T follicular helper cell (primary cell): Measurements from ENCODE around the gene ABHD13.
"Not testable (repeated sequence)": the region's sequence is repeated elsewhere in the genome, so short reads cannot be mapped to it uniquely, and the experiment has no call there.

Experiments
- DNase-seq: peaks from one replicate; pipeline ENCODE4 v3.0.0-alpha.2; 2020; ENCODE audit warnings: low read depth
- total RNA-seq, 2 experiments: gene quantifications; one replicate each; lab custom pipeline; 2026; lab: John Stamatoyannopoulos, UW

Gene ABHD13
- 40.6 to 78.2 reads per million in 2 experiments for total RNA-seq

DNA sequence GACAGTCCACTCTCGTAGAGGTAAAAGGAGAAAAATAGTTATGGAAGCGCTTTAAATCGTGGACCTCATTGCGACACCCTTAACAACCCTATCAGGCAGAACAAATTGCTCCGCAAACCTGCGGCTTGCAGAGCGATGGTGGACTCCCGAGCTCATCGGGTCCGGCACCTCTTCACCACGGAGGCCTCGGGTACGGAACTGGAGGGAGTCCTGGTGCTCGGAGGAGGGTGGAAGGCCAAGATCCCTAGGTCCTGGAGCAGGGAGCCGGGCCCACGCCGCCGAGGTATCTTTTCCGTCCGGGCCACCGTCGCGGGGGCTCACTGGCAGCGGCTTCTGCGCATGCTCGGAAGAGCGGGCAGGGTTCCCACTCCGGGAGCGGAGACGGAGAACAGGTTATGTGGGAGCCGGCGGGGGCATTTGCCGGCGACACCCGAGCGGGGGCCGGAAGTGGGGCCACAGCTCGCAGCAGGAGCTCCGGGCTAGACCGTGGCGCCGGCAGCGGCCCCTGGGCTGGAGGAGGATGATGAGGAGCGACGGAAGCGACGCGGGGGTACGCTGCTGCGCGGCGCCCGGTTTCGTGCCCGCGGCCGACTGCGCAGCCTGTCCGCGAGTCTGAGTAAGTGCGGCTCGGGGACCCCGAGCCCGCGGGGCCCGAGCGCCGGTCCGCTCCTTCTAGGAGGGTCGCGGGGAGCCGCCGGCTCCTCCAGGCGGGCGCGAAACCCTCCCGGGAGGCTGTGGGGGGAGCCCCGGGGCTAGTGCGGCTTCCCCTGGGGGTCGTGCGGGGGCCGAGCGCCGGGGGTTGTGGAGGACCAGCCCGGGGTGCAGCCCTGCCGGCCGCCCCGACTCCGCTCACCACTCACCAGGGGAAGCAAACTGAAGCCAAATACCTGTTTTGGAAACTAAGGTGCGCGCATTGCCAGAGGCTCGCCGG is at the start of gene ABHD13:
Gene ABHD13, plus strand, starts transcription at position 349 of the 931 bp plus-strand sequence. CDS start 10,827 bp downstream, outside the sequence.
- peak; percentile 82 for DNase-seq

GRCh38 chr13:108168929-108169328 is 49.3 kb upstream of the ABHD13 start:
- no peak for DNase-seq

DNA sequence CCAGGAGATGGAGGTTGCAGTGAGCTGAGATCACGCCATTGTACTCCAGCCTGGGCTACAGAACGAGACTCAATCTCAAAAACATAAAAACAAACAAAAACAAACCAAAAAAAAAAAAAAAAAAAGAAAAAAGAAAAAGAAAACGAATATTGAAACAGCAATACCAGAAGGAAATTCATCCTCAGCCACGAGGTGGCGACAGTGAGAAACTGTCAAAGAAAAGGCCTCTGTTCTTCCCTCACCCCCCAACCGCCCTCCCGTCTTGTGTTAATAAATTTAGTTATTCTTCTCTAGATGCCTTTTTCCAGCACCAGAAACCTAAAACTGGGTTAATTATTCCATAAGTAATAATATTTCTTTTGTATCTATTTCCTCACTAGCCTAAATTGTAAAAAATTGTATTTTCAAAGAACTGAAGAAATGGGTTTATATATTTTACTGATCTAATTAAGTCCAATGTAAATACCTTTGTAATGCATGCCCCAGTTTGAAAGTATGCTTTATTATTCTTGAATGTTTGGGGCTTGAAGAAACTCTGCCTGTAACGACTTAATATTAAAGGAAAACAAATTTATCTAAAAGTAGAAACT is 41.4 kb upstream of the ABHD13 start:
- DNase-seq, result peak; percentile 46

GRCh38 chr13:108178078-108178477 is 40.1 kb upstream of the ABHD13 start:
- DNase-seq, result no peak

- DNase-seq, result no peak
Observed at GRCh38 chr13:108182652-108183051, 35.5 kb upstream of the ABHD13 start.

DNA sequence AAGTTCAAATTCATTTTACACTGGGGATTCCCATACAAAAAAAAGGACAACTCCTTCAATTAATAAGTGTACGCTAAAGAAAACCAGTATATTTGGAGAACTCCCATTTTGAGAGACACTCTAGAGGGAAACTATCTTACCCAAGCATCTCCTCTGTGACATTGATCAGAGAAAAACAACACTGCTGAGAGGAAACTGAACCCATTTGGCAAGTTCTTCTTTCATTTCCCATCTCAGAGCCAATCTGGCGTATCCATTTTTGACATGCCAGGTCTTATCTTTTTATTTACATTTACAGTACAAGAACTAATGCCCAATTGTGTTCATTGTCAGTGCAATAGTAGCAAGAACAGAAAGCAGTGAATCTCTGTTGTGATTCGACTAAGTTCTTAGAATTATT is 33.0 kb upstream of the ABHD13 start:
- no peak for DNase-seq

GRCh38 chr13:108188260-108188659 is 29.9 kb upstream of the ABHD13 start:
- no peak for DNase-seq

DNA sequence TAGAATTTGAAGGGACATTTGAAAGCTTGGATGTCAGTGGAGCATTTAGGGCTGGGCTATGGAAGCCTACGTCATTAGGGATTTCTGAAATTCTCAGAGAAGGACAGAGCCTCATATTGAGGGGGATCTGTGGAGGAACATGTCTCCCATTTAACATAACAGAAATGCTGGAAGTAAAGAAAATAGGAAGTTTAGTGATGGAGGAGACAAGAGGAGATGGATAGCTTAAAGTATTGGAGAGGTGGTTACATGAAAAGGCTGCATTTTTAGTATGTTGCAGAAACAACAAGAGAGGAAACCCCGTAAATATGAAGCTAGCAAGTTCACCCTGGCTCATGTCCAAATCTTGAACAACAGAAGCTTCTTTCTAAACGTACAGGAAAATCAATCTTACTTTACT is 27.3 kb upstream of the ABHD13 start:
- DNase-seq, result no peak

DNA sequence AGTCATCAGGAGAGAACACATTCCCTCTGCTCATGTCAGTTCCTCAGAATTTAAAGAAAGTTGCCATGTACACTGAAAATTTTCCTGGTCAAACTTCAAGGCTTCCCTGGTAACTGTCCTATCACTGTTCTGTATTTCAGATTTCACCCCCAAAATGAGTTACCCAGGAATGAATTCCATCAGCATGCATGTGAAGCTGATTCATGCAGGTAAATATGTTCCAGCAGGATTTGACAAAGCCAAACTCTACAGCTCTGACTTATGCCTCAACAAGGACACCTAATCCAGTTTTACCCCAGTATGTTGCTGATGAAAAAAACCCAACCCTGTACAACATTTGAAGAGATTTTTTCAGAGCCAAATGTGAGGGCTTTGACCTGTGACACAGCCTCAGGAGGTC is 24.4 kb upstream of the ABHD13 start:
- DNase-seq, result no peak

- no peak for DNase-seq
Observed at GRCh38 chr13:108194435-108194936, 23.7 kb upstream of the ABHD13 start.

GRCh38 chr13:108195146-108195545 is 23.0 kb upstream of the ABHD13 start:
- no peak for DNase-seq

- DNase-seq, result no peak
Observed at GRCh38 chr13:108195861-108196260, 22.3 kb upstream of the ABHD13 start.

DNA sequence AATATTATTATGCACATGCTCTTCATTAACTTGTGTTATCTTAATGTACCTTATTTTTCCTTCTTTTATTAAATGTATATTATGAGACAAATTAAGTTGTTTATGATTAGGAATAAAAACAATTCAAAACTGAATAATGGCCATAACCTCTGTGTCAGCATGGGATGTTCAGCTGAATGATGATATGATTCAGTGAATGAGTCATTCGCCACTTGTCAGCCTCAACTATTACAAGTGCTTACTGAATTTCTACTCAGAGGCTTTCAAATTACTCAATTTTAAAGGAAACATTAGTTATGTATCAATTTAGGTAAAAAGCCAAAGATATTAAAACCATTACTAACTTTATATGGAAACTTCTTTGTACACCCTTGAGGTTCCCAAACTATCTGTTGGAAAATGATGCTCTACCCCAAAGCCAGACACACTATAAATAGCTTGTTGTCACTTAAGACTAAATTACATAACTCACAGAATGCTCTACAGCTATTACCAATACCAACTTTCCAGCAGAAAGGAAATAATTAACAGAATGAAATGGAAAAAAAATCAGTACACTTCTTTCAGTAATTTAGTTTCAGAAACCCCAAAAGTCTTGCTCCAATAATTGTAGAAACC is 17.3 kb upstream of the ABHD13 start:
- no peak for DNase-seq

- no peak for DNase-seq
Observed at GRCh38 chr13:108210551-108210950, 7.6 kb upstream of the ABHD13 start.

GRCh38 chr13:108212886-108213285 is 5.3 kb upstream of the ABHD13 start:
- DNase-seq, result no peak

- DNase-seq, result no peak
Observed at GRCh38 chr13:108213946-108214345, 4.2 kb upstream of the ABHD13 start.

GRCh38 chr13:108214441-108215271 is 3.5 kb upstream of the ABHD13 start:
- DNase-seq, result peak; percentile 32

DNA sequence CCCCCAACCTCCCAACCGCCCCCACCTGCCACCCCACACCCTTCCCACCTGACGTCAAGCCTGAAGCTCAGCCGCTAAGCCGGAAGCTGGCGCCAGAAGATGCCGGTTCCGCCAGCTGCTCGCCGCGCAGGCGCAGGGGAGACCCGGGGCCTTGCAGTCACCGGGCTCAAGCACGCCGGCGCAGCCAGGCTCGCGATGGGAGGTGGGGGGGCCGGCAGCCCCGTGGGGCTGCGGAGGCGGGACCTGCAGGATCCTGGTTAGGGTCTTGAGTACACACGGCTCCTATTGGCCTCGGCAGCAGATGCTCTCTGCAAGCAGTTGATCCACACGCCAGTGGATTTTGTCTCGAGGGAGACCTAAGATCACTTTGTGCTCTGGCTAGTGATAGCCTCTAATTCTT is 2.8 kb upstream of the ABHD13 start, which contains the start of gene LIG4:
Gene LIG4, minus strand, starts transcription at position 101 of the 400 bp plus-strand sequence. CDS start 4,268 bp downstream, outside the sequence.
- peak; percentile 92 for DNase-seq

- DNase-seq, result not testable (repeated sequence)
Observed at GRCh38 chr13:108217307-108218043, 717 bp upstream of the ABHD13 start.

- DNase-seq, result no peak
Observed at GRCh38 chr13:108220041-108220440, 1.8 kb downstream of the ABHD13 start.
